Suprapubic skin (tissue), 4 donors: ENCODE measurements around the gene SCN4A. TPM values are rescaled to one million over a fixed set of nuclear protein-coding genes. Genes with fewer than 3 reads are reported as not detected.
A peak's percentile ranks its signal among the peaks of the same experiment; 100 is the strongest.
"Not testable (repeated sequence)": the region's sequence is repeated elsewhere in the genome, so short reads cannot be mapped to it uniquely, and the experiment has no call there.

Experiments used
- DNase-seq, 2 donors: peaks; one replicate each; pipeline ENCODE4 v3.0.0-alpha.2; 2019; ENCODE audit warnings: low spot score in 2 of 2
- H3K27ac ChIP-seq: fragments of 200-600 bp; sonication (generic); one replicate; pipeline ENCODE4 v1.5.1; 2019
- H3K27me3 ChIP-seq: fragments of 200-600 bp; sonication (generic); one replicate; pipeline ENCODE4 v1.5.1; 2019
- H3K36me3 ChIP-seq: fragments of 200-600 bp; sonication (generic); one replicate; pipeline ENCODE4 v1.5.1; 2019
- H3K4me1 ChIP-seq: fragments of 200-600 bp; sonication (generic); one replicate; pipeline ENCODE4 v1.5.1; 2019
- H3K4me3 ChIP-seq: fragments of 200-600 bp; sonication (generic); one replicate; pipeline ENCODE4 v1.5.1; 2019; ENCODE audit warnings: mild to moderate bottlenecking
- H3K9me3 ChIP-seq: fragments of 200-600 bp; sonication (generic); one replicate; pipeline ENCODE4 v1.5.1; 2019
- CTCF ChIP-seq, 2 donors: fragments of 200-600 bp in 1 of 2; fragments of 450-650 bp in 1 of 2; sonication (generic) in 1 of 2; IDR thresholded peaks; one replicate each; pipeline ENCODE4 v1.5.1; 2016 to 2019; ENCODE audit warnings: antibody characterized with exemption in 2 of 2, mild to moderate bottlenecking in 1 of 2, moderate library complexity in 1 of 2
- WGBS: methylation state at CpG from one replicate; pipeline ENCODE4 v1.1.5; 2018; 5-methylcytosine and 5-hydroxymethylcytosine counted together
- total RNA-seq, 4 donors: library from RNA; depleted of rRNA; stranded (reverse); fragments of >200 nt; gene quantifications; one replicate each; pipeline ENCODE4 v1.1.0, GENCODE V29; 2016

Gene SCN4A
- total RNA-seq, 4 donors from 2014 or later, result 0.45 to 4.5 (median 1.6) TPM

- H3K27me3 ChIP-seq, H3K4me1 ChIP-seq, DNase-seq, H3K27ac ChIP-seq, H3K36me3 ChIP-seq, H3K4me3 ChIP-seq, H3K9me3 ChIP-seq: not testable (repeated sequence)
- 39% methylated on average over 5 of the region's 5 CpGs for whole genome bisulfite sequencing
- peak; percentile 11 to 33 for TF ChIP-seq CTCF (IDR thresholded peaks at IDR 0.05)
These were observed 68.9 kb downstream of the SCN4A start for GRCh38 chr17:63903787-63904201.

GRCh38 chr17:63901971-63902370 lies 70.7 kb downstream of the SCN4A start:
- not testable (repeated sequence) for H3K27me3 ChIP-seq, H3K36me3 ChIP-seq, H3K27ac ChIP-seq, H3K4me3 ChIP-seq, H3K4me1 ChIP-seq, H3K9me3 ChIP-seq
- DNase-seq, result peak in 1 of 2 donors; percentile 8
- WGBS, result 68% methylated on average over 2 of the region's 2 CpGs

GRCh38 chr17:63898899-63899798 lies 73.6 kb downstream of the SCN4A start:
- H3K9me3 ChIP-seq, result not testable (repeated sequence)
- WGBS, result 81% methylated on average over 5 of the region's 6 CpGs

GRCh38 chr17:63896524-63897354 lies 76.0 kb downstream of the SCN4A start, which contains the start of gene CSH1:
TSS of gene CSH1 (minus strand) at chr17:63896574. CDS start at chr17:63896511, 63 bp downstream.
- H3K4me1 ChIP-seq, H3K9me3 ChIP-seq, H3K27ac ChIP-seq, H3K4me3 ChIP-seq, H3K27me3 ChIP-seq, H3K36me3 ChIP-seq: not testable (repeated sequence)
- 88% methylated on average over 5 of the region's 14 CpGs for WGBS
- peak in 1 of 2 donors; percentile 36 for DNase-seq

More at GRCh38 chr17:63898899-63899798, 73.6 kb downstream of the SCN4A start:
- not testable (repeated sequence) for H3K4me1 ChIP-seq, H3K36me3 ChIP-seq, H3K27me3 ChIP-seq, H3K4me3 ChIP-seq, H3K27ac ChIP-seq, DNase-seq

- DNase-seq, H3K9me3 ChIP-seq, H3K27ac ChIP-seq, H3K4me3 ChIP-seq, H3K36me3 ChIP-seq, H3K4me1 ChIP-seq, H3K27me3 ChIP-seq: not testable (repeated sequence)
- 87% methylated on average over 8 of the region's 10 CpGs for WGBS
These were observed 77.9 kb downstream of the SCN4A start for GRCh38 chr17:63894821-63895220.

GRCh38 chr17:63894021-63894420 lies 78.7 kb downstream of the SCN4A start:
- not testable (repeated sequence) for H3K27ac ChIP-seq, H3K36me3 ChIP-seq, H3K9me3 ChIP-seq, H3K27me3 ChIP-seq, H3K4me3 ChIP-seq, H3K4me1 ChIP-seq, DNase-seq
- 63% methylated on average over 3 of the region's 3 CpGs for WGBS

- WGBS, result 64% methylated on average over 11 of the region's 11 CpGs
- not testable (repeated sequence) for H3K27me3 ChIP-seq, H3K27ac ChIP-seq, H3K9me3 ChIP-seq, DNase-seq, H3K4me3 ChIP-seq, H3K36me3 ChIP-seq, H3K4me1 ChIP-seq
These were observed 80.2 kb downstream of the SCN4A start for GRCh38 chr17:63892316-63893037.

- H3K27me3 ChIP-seq, DNase-seq, H3K27ac ChIP-seq, H3K4me1 ChIP-seq, H3K4me3 ChIP-seq, H3K36me3 ChIP-seq, H3K9me3 ChIP-seq: not testable (repeated sequence)
- TF ChIP-seq CTCF (IDR thresholded peaks at IDR 0.05), result peak; percentile 27 to 37
- 27% methylated on average over 13 of the region's 13 CpGs for WGBS
These were observed 83.5 kb downstream of the SCN4A start for GRCh38 chr17:63889026-63889848.
